ENCODE data around the gene DOCK1. TPM values are rescaled to one million over a fixed set of nuclear protein-coding genes. Genes with fewer than 3 reads are reported as not detected.

The DOCK1 gene
- polyA plus RNA-seq, 1 of the 3 experiments (the other 2 are of a cell fraction) = 15.5 TPM

DNA sequence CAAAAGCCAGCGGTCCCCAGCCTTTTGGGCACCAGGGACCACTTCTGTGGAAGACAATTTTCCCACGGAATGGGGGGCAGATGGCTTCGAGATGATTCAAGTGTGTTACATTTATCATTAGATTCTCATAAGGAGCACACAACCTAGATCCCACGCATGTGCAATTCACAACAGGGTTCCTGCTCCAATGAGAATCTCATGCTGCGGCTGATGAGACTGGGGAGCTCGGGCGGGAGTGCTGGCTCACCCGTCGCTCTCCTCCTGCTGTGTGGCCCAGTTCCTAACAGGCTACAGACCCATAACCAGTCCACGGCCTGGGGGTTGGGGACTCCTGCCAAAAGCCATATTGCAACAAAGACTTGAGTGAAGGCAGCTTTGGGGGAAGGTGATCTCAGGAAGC is 26.6 kb upstream of the DOCK1 start:
- no peak for DNase-seq
- CTCF ChIA-PET = no interaction called here
- no peak overlapping the region for H3K9ac ChIP-seq
- H3K4me3 ChIP-seq (ENCODE audit: low read depth in 2 of 2, low read length in 1 of 2) = no peak overlapping the region
- POLR2A ChIA-PET = no interaction called here
- no peaks in the 10 kb centered on the region for H3K4me1 ChIP-seq (ENCODE audit: control insufficient read depth in 1 of 2, insufficient read depth in 2 of 2, low read depth in 1 of 2, low read length in 1 of 2)
- no peak overlapping the region for H3K27ac ChIP-seq (ENCODE audit: low read depth in 2 of 2, low read length in 1 of 2)
- TF ChIP-seq TEAD4 (IDR thresholded peaks at IDR 0.05; ENCODE audit: borderline replicate concordance, insufficient read depth) (no peak), POLR2AphosphoS5 (IDR thresholded peaks at IDR 0.05; ENCODE audit: low read depth, low read length) (no peak), RXRA (IDR thresholded peaks at IDR 0.05; ENCODE audit: borderline replicate concordance, low read depth) (no peak), GATA2 (CRISPR knock-in tag; IDR thresholded peaks at IDR 0.05) (no peak), FOXM1 (IDR thresholded peaks at IDR 0.05; ENCODE audit: low read depth) (no peak), FOXJ3 (CRISPR knock-in tag; IDR thresholded peaks at IDR 0.05) (no peak), NFIC (IDR thresholded peaks at IDR 0.05; ENCODE audit: borderline replicate concordance) (no peak), MEF2A (IDR thresholded peaks at IDR 0.05; ENCODE audit: borderline replicate concordance, low read depth) (no peak), USF2 (IDR thresholded peaks at IDR 0.05; ENCODE audit: borderline replicate concordance, low read depth, low read length) (no peak), CTCF (IDR thresholded peaks at IDR 0.05) (no peak), TCF12 (IDR thresholded peaks at IDR 0.05) (no peak), TAF1 (IDR thresholded peaks at IDR 0.05; ENCODE audit: borderline replicate concordance, low read depth, low read length) (no peak), JUND (IDR thresholded peaks at IDR 0.05) (no peak), NRF1 (IDR thresholded peaks at IDR 0.05; ENCODE audit: low read depth, low read length) (no peak), RCOR1 (IDR thresholded peaks at IDR 0.05; ENCODE audit: low read length) (no peak)
- TF ChIP-seq, protein P1, sequence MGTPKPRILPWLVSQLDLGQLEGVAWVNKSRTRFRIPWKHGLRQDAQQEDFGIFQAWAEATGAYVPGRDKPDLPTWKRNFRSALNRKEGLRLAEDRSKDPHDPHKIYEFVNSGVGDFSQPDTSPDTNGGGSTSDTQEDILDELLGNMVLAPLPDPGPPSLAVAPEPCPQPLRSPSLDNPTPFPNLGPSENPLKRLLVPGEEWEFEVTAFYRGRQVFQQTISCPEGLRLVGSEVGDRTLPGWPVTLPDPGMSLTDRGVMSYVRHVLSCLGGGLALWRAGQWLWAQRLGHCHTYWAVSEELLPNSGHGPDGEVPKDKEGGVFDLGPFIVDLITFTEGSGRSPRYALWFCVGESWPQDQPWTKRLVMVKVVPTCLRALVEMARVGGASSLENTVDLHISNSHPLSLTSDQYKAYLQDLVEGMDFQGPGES (IDR thresholded peaks at IDR 0.05; ENCODE audit: low read depth, low read length) = no peak
- TF ChIP-seq, protein P2, sequence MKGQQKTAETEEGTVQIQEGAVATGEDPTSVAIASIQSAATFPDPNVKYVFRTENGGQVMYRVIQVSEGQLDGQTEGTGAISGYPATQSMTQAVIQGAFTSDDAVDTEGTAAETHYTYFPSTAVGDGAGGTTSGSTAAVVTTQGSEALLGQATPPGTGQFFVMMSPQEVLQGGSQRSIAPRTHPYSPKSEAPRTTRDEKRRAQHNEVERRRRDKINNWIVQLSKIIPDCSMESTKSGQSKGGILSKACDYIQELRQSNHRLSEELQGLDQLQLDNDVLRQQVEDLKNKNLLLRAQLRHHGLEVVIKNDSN (IDR thresholded peaks at IDR 0.05; ENCODE audit: borderline replicate concordance, low read depth) = no peak
- H3K9me2 ChIP-seq = no peaks in the 10 kb centered on the region
- no peaks in the 10 kb centered on the region for H3K36me3 ChIP-seq (replicated peaks in 1 of 2; ENCODE audit: control insufficient read depth in 1 of 2, insufficient read depth in 2 of 2, low read length in 1 of 2)
- H4K20me1 ChIP-seq (ENCODE audit: insufficient read depth) = no peaks in the 10 kb centered on the region
- no peaks in the 10 kb centered on the region for H3K79me2 ChIP-seq (ENCODE audit: insufficient read depth)
- H3F3A ChIP-seq (replicated peaks; ENCODE audit: insufficient read depth) = no peaks in the 10 kb centered on the region
- H2AFZ ChIP-seq (ENCODE audit: low read depth) = no peak overlapping the region
- 50% methylated on average over 10 of the region's 10 CpGs for WGBS (ENCODE audit: low lambda C conversion rate)
- no peak overlapping the region for H3K4me2 ChIP-seq
- H3K9me3 ChIP-seq = no peaks in the 10 kb centered on the region
- no peaks in the 10 kb centered on the region for H3K27me3 ChIP-seq (ENCODE audit: insufficient read depth)

Data from SK-N-SH (cell line).